HG02623 (cell line): ENCODE data around the gene IQGAP2.

Experiments
- ATAC-seq: cut with Tn5 transposase; IDR thresholded peaks from one replicate; pipeline ENCODE4 v1.9.1; 2021; ENCODE audit warnings: moderate library complexity; ENCODE audit not compliant: unreplicated experiment

The IQGAP2 gene

DNA sequence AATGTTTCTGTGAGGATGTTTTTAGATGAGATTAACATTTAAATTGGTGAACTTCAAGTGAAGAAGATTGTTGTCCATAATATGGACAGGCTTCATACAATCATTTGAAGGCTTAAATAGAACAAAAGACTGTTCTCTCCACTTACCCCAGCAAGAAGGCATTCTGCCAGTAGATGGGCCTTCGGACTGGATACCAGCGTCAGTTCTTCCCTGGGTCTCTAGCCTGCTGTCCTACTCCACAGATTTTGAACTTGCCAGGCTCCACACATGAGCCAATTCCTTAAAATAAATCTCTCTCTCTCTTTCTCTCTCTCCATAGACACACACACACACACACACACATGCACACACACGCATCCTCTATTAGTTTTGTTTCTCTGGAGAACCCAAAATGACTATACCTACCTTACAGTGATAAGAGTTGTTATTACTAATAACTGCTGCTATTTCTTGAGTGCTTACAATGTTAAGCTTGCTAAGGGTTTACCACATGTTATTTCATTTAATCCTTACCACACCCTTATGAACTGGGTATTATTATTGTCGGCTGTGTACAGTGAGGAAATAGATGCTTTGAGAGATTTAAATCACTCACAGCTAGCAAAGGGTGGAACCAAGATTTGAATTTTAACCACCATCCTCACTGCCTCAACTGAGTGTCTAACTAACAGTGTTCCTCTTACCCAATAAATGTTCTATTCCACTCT, 19.8 kb upstream of the IQGAP2 start:
- ATAC-seq, result no peak

GRCh38 chr5:76384189-76384588, 18.9 kb upstream of the IQGAP2 start:
- ATAC-seq, result no peak

- no peak for ATAC-seq
These were observed 18.4 kb upstream of the IQGAP2 start for GRCh38 chr5:76384705-76385104.

GRCh38 chr5:76385540-76385939, 17.5 kb upstream of the IQGAP2 start:
- no peak for ATAC-seq

- no peak for ATAC-seq
These were observed 16.7 kb upstream of the IQGAP2 start for GRCh38 chr5:76386360-76386759.

GRCh38 chr5:76388236-76388635, 14.8 kb upstream of the IQGAP2 start:
- no peak for ATAC-seq

GRCh38 chr5:76388791-76389512, 14.1 kb upstream of the IQGAP2 start:
- ATAC-seq, result no peak

DNA sequence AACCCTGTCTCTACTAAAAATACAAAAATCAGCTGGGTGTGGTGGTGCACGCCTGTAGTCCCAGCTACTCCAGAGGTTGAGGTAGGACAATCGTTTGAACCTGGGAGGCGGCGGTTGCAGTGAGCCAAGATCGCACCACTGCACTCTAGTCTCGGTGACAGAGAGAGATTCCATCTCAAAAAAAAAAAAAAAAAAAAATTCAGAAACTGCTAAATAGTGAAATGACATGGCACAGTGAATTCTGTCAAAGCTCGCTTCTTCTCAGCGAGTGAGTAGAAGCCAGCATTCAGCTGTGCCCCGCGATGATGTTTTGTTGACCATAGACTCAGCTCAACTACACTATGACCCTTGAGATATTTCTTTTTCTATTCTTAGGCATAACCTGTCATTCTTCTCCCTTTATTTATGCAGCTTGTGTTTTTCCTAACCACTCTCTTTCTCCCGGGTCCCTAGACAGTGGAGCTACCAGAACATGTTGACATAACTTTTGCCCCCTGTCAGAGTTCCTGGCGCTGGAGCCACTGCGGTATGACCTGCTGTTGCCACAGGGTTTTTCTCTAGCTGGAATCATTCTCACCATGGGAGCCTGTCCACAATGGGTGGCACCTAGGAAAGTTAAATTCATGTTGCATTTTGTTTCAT, 13.5 kb upstream of the IQGAP2 start:
- no peak for ATAC-seq

DNA sequence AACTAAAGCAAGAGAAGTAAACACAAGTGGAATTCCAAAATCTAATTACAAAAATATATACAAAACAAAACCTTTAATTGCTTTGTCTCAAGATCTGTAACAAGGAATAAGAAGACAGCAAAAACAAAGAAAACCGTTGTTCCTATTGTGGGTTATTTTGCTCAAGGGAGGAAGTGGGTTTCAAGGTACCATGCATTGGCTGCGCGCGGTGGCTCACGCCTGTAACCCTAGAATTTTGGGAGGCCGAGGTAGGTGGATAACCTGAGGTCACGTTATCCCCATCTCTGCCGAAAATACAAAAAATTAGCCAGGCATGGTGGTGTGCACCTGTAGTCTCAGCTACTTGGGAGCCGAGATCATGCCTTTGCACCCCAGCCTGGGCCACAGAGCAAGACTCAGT, 12.1 kb upstream of the IQGAP2 start:
- ATAC-seq, result no peak

GRCh38 chr5:76393035-76393680, 9.9 kb upstream of the IQGAP2 start:
- ATAC-seq, result no peak

GRCh38 chr5:76397200-76397599, 5.9 kb upstream of the IQGAP2 start:
- ATAC-seq, result no peak

GRCh38 chr5:76399268-76399667, 3.8 kb upstream of the IQGAP2 start:
- no peak for ATAC-seq

- ATAC-seq, result no peak
These were observed 2.6 kb upstream of the IQGAP2 start for GRCh38 chr5:76400466-76400865.

GRCh38 chr5:76401801-76402250, 1.3 kb upstream of the IQGAP2 start:
- ATAC-seq, result no peak

DNA sequence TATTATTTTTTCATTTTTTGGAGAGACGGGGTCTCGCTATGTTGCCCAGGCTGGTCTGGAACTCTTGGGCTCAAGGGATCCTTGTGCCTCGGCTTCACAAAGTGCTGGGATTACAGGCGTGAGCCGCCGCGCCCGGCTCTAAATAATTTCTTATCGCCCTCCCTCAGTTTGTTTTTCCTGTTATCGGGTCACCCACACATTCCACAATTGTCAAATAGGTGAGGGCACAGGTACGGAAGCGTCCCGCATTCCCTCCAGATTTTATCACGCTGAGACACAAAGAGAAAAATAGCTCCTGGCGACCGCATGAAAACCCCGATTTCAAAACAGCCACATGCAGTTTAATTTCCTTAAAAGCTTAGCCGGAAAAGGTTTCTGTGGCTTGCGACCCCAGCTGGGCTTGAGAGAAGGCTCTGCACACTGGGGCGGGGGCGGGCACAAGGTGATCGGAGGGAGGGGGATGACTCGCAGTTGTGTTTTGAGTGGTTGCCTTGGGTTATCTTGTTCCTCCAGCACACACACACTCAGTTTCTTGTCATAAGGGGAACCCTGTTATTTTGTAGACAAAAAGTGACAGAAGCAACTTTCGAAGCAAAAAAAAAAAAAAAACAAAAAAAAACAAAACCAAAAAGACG, 717 bp upstream of the IQGAP2 start:
- peak; percentile 35 for ATAC-seq

DNA sequence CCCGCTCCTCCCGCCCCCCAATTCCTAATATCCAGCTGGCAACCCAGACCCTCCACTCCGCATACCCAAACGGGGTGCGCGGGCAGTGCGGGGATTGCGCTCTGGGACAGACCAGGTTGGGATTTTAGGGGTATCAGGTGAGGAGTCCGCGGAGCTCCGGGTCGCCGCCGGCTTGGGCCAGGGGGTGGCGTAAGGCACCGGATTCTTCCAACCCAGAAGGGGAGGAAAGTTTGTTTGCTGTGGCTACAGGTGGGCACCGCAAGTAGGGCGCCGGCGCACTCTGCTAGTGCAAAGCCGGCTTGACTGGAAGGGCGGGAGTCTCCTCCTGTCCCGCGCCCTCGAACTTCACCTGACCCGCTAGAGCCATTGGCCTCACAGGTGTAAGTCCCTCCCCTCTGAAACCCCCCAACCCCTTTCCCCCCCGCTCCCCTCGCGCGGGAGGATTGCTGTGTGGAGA, 709 bp downstream of the IQGAP2 start:
- ATAC-seq, result peak; percentile 20

GRCh38 chr5:76404223-76405211, 1.4 kb downstream of the IQGAP2 start:
- peak; percentile 10 for ATAC-seq

GRCh38 chr5:76406014-76406413, 2.9 kb downstream of the IQGAP2 start:
- no peak for ATAC-seq

- ATAC-seq, result no peak
These were observed 3.6 kb downstream of the IQGAP2 start for GRCh38 chr5:76406673-76407072.
